ENCODE data around the gene MED12L. TPM values are rescaled to one million over a fixed set of nuclear protein-coding genes. Genes with fewer than 3 reads are reported as not detected.

Gene MED12L
- total RNA-seq, 1 donor from 2014 or later: 0.97 TPM

DNA sequence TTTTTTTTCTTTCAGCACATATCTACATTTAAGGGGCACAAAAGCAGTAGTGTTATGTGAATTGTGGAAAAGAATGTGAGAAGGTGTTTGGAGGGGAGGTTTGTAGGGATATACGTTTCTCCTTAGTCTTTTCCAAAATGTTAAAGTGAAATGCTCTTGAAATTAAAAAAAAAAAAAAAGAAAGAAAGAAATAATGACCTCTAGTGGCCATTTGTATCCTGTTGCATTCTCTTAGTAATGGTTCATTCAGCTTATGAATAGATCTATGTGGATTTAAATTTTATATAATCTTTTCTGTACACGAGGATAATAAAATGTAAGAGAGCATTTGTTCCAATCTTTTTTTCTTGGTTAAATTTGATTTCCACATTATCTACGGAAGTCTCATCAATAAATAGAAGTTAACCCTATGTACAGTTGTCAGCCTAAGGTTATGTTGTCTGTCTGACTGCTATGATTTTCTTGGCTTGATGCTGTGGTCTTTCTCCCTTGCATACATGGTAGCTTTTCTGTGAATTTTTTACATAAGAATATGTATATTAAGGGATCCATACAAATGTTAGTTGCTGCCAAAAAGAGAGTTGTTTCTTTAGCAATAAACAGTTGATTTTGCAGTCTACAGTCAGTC, 242.2 kb downstream of the MED12L start:
- Mint-ChIP-seq H3K4me1 (ENCODE audit: low read depth) (no peaks in the 10 kb centered on the region), H3K4me3 (ENCODE audit: unreplicated experiment) (no peak overlapping the region), H3K9me3 (ENCODE audit: low read depth) (no peaks in the 10 kb centered on the region), H3K36me3 (ENCODE audit: low read depth) (no peaks in the 10 kb centered on the region), H3K27me3 (ENCODE audit: low read depth) (no peaks in the 10 kb centered on the region), H3K27ac (ENCODE audit: unreplicated experiment) (no peak overlapping the region)
- TF ChIP-seq, protein P1, sequence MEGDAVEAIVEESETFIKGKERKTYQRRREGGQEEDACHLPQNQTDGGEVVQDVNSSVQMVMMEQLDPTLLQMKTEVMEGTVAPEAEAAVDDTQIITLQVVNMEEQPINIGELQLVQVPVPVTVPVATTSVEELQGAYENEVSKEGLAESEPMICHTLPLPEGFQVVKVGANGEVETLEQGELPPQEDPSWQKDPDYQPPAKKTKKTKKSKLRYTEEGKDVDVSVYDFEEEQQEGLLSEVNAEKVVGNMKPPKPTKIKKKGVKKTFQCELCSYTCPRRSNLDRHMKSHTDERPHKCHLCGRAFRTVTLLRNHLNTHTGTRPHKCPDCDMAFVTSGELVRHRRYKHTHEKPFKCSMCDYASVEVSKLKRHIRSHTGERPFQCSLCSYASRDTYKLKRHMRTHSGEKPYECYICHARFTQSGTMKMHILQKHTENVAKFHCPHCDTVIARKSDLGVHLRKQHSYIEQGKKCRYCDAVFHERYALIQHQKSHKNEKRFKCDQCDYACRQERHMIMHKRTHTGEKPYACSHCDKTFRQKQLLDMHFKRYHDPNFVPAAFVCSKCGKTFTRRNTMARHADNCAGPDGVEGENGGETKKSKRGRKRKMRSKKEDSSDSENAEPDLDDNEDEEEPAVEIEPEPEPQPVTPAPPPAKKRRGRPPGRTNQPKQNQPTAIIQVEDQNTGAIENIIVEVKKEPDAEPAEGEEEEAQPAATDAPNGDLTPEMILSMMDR (IDR thresholded peaks at IDR 0.05): peak; percentile 91
- DNase-seq (ENCODE audit: low spot score): no peak

DNA sequence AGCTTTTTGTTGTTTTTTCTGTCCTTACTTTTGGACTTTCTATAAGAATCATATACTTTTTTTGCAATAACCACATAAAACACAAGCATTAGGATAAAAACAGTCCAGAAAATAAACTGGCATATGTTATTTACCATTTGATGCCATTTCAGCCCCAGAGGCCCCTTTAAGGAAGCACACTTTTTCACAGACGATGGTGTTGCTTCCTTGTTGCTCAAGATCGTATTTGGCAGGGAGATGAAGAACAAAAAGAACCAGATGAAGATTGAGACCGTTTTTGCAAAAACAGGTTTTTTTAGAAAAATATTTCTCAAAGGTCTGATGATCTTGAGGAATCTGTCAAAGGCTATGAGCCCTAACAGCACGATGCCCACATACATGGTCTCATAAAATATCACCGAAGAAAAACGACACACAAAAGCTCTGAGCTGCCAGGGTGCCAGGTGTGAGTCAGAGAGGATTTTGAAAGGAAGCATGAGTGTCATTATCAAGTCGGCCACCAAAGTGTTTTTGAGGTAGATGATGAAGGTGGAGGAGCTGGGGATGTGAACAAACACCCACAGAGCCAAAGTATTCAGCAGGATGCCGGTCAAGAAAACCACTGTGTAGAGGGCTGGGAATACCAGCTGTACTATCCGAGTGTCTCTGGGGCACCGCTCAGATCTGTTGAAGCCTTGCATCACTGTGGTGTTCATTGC, 243.0 kb downstream of the MED12L start:
- TF ChIP-seq, protein P1 (IDR thresholded peaks at IDR 0.05): no peak
- Mint-ChIP-seq H3K36me3 (ENCODE audit: low read depth) (no peaks in the 10 kb centered on the region), H3K27me3 (ENCODE audit: low read depth) (no peaks in the 10 kb centered on the region), H3K4me3 (ENCODE audit: unreplicated experiment) (no peak overlapping the region), H3K4me1 (ENCODE audit: low read depth) (no peaks in the 10 kb centered on the region), H3K27ac (ENCODE audit: unreplicated experiment) (no peak overlapping the region), H3K9me3 (ENCODE audit: low read depth) (no peaks in the 10 kb centered on the region)
- DNase-seq (ENCODE audit: low spot score): no peak

DNA sequence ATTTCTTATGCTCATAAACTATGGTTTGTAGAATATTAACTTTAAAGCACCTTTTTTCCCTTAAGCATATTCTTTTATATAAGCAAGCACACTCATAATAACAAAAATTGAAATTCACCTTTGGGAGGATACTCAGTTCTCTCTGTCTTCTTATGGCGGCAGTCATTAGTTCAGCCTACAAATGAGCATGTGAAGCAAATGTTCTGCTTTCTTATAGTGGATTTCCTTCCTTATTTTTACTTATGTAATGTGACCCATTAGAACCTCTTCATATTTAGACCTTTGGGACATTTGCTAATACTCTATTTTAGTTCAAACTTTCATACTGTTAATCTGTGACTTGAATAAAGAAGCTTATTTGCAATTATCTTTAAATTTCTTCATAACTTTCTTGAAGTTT, 243.9 kb downstream of the MED12L start, which contains the start of gene P2RY13:
TSS of gene P2RY13 (minus strand) at position 187 of the 400 bp plus-strand sequence. CDS start at position 166, 21 bp downstream.
- Mint-ChIP-seq H3K4me1 (ENCODE audit: low read depth) (no peaks in the 10 kb centered on the region), H3K27me3 (ENCODE audit: low read depth) (no peaks in the 10 kb centered on the region), H3K36me3 (ENCODE audit: low read depth) (no peaks in the 10 kb centered on the region), H3K9me3 (ENCODE audit: low read depth) (no peaks in the 10 kb centered on the region), H3K27ac (ENCODE audit: unreplicated experiment) (no peak within 1 kb of the TSS), H3K4me3 (ENCODE audit: unreplicated experiment) (no peak within 1 kb of the TSS)
- TF ChIP-seq, protein P1 (IDR thresholded peaks at IDR 0.05): no peak
- no peak for DNase-seq (ENCODE audit: low spot score)

DNA sequence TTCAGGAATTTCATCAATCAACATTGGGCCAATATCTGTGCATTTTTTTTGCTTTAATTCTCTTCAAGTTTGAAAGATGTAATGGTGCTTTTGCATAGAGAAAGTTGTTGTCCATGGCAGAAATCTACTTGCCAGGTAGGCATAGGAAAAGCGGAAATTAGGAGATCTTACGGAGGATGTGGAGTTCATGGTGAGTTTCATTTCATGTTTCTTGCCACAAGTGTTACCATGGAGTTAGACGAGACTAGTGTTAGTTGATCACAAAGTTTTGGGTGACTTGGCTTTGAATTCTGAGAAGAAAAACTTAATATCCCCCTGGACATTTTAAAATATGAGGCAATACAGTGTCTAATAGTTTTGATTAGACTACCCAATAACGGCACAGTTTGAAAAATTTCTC, 244.9 kb downstream of the MED12L start:
- H3K36me3 Mint-ChIP-seq (ENCODE audit: low read depth): no peaks in the 10 kb centered on the region
- H3K9me3 Mint-ChIP-seq (ENCODE audit: low read depth): no peaks in the 10 kb centered on the region
- H3K4me3 Mint-ChIP-seq (ENCODE audit: unreplicated experiment): no peak overlapping the region
- TF ChIP-seq, protein P1 (IDR thresholded peaks at IDR 0.05): no peak
- no peak overlapping the region for H3K27ac Mint-ChIP-seq (ENCODE audit: unreplicated experiment)
- DNase-seq (ENCODE audit: low spot score): no peak
- no peaks in the 10 kb centered on the region for H3K4me1 Mint-ChIP-seq (ENCODE audit: low read depth)
- no peaks in the 10 kb centered on the region for H3K27me3 Mint-ChIP-seq (ENCODE audit: low read depth)

DNA sequence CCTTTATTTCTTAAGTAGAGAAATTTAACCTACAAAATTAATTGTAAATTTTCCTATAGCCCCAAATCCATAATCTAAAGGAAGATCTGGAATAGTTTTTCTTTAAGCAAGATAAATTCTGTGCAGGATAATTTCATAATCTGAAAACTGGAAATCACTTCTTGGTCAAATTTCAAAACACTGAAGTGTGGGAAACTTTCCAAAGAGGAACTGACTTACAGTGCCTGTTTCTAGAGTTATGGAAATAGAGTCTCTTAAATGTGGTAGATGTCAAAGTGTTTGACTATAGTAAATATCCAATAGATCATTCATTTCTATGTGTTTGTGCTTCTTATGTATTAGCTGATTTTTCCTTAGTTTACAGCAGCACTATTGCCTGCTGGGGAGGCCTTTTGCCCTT, 245.4 kb downstream of the MED12L start:
- Mint-ChIP-seq H3K27ac (ENCODE audit: unreplicated experiment) (no peak overlapping the region), H3K4me1 (ENCODE audit: low read depth) (no peaks in the 10 kb centered on the region), H3K36me3 (ENCODE audit: low read depth) (no peaks in the 10 kb centered on the region), H3K4me3 (ENCODE audit: unreplicated experiment) (no peak overlapping the region), H3K9me3 (ENCODE audit: low read depth) (no peaks in the 10 kb centered on the region), H3K27me3 (ENCODE audit: low read depth) (no peaks in the 10 kb centered on the region)
- no peak for DNase-seq (ENCODE audit: low spot score)
- TF ChIP-seq, protein P1 (IDR thresholded peaks at IDR 0.05): no peak

Data from chondrocyte (in vitro differentiated cells).